Measurements from ENCODE around the gene ST3GAL3.
"Not testable (repeated sequence)": the region's sequence is repeated elsewhere in the genome, so short reads cannot be mapped to it uniquely, and the experiment has no call there.

ST3GAL3 gene

GRCh38 chr1:43760745-43761317 lies 53.5 kb downstream of the ST3GAL3 start:
- DNase-seq: no peak

GRCh38 chr1:43763497-43763973 lies 56.2 kb downstream of the ST3GAL3 start:
- peak; percentile 86 for DNase-seq

GRCh38 chr1:43764581-43764980 lies 57.2 kb downstream of the ST3GAL3 start:
- no peak for DNase-seq

- no peak for DNase-seq
Measured at GRCh38 chr1:43766086-43766784, 58.9 kb downstream of the ST3GAL3 start.

GRCh38 chr1:43766818-43767525 lies 59.6 kb downstream of the ST3GAL3 start:
- no peak for DNase-seq

GRCh38 chr1:43768168-43768567 lies 60.8 kb downstream of the ST3GAL3 start:
- DNase-seq: no peak

- no peak for DNase-seq
Measured at GRCh38 chr1:43769350-43769908, 62.1 kb downstream of the ST3GAL3 start.

- DNase-seq: no peak
Measured at GRCh38 chr1:43770111-43770510, 62.8 kb downstream of the ST3GAL3 start.

- no peak for DNase-seq
Measured at GRCh38 chr1:43772978-43773377, 65.6 kb downstream of the ST3GAL3 start.

- no peak for DNase-seq
Measured at GRCh38 chr1:43773821-43774220, 66.5 kb downstream of the ST3GAL3 start.

- no peak for DNase-seq
Measured at GRCh38 chr1:43774359-43774758, 67.0 kb downstream of the ST3GAL3 start.

GRCh38 chr1:43776043-43776761 lies 68.9 kb downstream of the ST3GAL3 start:
- DNase-seq: no peak

- DNase-seq: not testable (repeated sequence)
Measured at GRCh38 chr1:43777916-43778315, 70.6 kb downstream of the ST3GAL3 start.

GRCh38 chr1:43779266-43779665 lies 71.9 kb downstream of the ST3GAL3 start:
- no peak for DNase-seq

GRCh38 chr1:43779805-43780403 lies 72.6 kb downstream of the ST3GAL3 start:
- no peak for DNase-seq

- DNase-seq: no peak
Measured at GRCh38 chr1:43781574-43781973, 74.2 kb downstream of the ST3GAL3 start.

GRCh38 chr1:43783096-43783670 lies 75.8 kb downstream of the ST3GAL3 start:
- no peak for DNase-seq

- no peak for DNase-seq
Measured at GRCh38 chr1:43783671-43784205, 76.4 kb downstream of the ST3GAL3 start.

GRCh38 chr1:43786201-43786958 lies 79.0 kb downstream of the ST3GAL3 start:
- no peak for DNase-seq

- DNase-seq: peak; percentile 73
Measured at GRCh38 chr1:43786960-43787359, 79.6 kb downstream of the ST3GAL3 start.

Measured in femur (tissue), 1 donor.